ENCODE results near the gene NLRC5.

NLRC5 gene

GRCh38 chr16:57044931-57045693 lies 55.8 kb downstream of the NLRC5 start:
- H3K27ac ChIP-seq (ENCODE audit: extremely low read depth, low read depth, low read length) = no peak overlapping the region
- H3K36me3 ChIP-seq (ENCODE audit: control insufficient read depth in 2 of 2, insufficient read depth in 1 of 2, low read length in 2 of 2) = peaks cover 0 to 5% of the 10 kb centered on the region in 2 experiments; a peak in 1 of 3 replicates
- TF ChIP-seq ZNF366 (tag by site-specific recombination; conservative IDR thresholded peaks at IDR 0.05) = no peak
- TF ChIP-seq, protein P1, sequence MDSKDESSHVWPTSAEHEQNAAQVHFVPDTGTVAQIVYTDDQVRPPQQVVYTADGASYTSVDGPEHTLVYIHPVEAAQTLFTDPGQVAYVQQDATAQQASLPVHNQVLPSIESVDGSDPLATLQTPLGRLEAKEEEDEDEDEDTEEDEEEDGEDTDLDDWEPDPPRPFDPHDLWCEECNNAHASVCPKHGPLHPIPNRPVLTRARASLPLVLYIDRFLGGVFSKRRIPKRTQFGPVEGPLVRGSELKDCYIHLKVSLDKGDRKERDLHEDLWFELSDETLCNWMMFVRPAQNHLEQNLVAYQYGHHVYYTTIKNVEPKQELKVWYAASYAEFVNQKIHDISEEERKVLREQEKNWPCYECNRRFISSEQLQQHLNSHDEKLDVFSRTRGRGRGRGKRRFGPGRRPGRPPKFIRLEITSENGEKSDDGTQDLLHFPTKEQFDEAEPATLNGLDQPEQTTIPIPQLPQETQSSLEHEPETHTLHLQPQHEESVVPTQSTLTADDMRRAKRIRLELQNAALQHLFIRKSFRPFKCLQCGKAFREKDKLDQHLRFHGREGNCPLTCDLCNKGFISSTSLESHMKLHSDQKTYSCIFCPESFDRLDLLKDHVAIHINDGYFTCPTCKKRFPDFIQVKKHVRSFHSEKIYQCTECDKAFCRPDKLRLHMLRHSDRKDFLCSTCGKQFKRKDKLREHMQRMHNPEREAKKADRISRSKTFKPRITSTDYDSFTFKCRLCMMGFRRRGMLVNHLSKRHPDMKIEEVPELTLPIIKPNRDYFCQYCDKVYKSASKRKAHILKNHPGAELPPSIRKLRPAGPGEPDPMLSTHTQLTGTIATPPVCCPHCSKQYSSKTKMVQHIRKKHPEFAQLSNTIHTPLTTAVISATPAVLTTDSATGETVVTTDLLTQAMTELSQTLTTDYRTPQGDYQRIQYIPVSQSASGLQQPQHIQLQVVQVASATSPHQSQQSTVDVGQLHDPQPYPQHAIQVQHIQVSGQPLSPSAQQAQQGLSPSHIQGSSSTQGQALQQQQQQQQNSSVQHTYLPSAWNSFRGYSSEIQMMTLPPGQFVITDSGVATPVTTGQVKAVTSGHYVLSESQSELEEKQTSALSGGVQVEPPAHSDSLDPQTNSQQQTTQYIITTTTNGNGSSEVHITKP (tag by site-specific recombination; IDR thresholded peaks at IDR 0.05) = peak; percentile 84
- no peak for TF ChIP-seq ZNF600 (tag by site-specific recombination; IDR thresholded peaks at IDR 0.05)
- CTCF ChIA-PET = interaction anchor here (0.7 to 2.6 kb wide), 3 partner anchors 80 to 619 kb away, joined by 3 to 13 read pairs (median 3); no protein-coding TSS in a partner anchor
- H3K4me1 ChIP-seq (ENCODE audit: control insufficient read depth, insufficient read depth, low read length) = no peaks in the 10 kb centered on the region
- no peak overlapping the region for H3K4me3 ChIP-seq (ENCODE audit: low read depth, low read length)
- H3K9me3 ChIP-seq (ENCODE audit: control insufficient read depth, insufficient read depth, low read depth, low read length) = no peaks in the 10 kb centered on the region
- POLR2A ChIA-PET = no interaction called here

GRCh38 chr16:57045694-57046381 lies 56.5 kb downstream of the NLRC5 start:
- Histone ChIP-seq H3K9me3 (ENCODE audit: control insufficient read depth, insufficient read depth, low read depth, low read length) (no peaks in the 10 kb centered on the region), H3K27ac (ENCODE audit: extremely low read depth, low read depth, low read length) (no peak overlapping the region), H3K36me3 (ENCODE audit: control insufficient read depth in 2 of 2, insufficient read depth in 1 of 2, low read length in 2 of 2) (no peaks in the 10 kb centered on the region), H3K4me3 (ENCODE audit: low read depth, low read length) (no peak overlapping the region), H3K4me1 (ENCODE audit: control insufficient read depth, insufficient read depth, low read length) (no peaks in the 10 kb centered on the region)
- TF ChIP-seq REPIN1 (tag by site-specific recombination; IDR thresholded peaks at IDR 0.05; ENCODE audit: low read depth) (no peak), ZFP3 (tag by site-specific recombination; IDR thresholded peaks at IDR 0.05; ENCODE audit: low read depth) (no peak), ZNF777 (tag by site-specific recombination; IDR thresholded peaks at IDR 0.05; ENCODE audit: borderline replicate concordance) (no peak), ZNF692 (tag by site-specific recombination; IDR thresholded peaks at IDR 0.05) (peak; percentile 79), ZFP37 (tag by site-specific recombination; IDR thresholded peaks at IDR 0.05) (no peak), ZNF138 (tag by site-specific recombination; IDR thresholded peaks at IDR 0.05; ENCODE audit: borderline replicate concordance) (no peak), ZNF133 (tag by site-specific recombination; IDR thresholded peaks at IDR 0.05) (no peak)
- TF ChIP-seq, protein P2, sequence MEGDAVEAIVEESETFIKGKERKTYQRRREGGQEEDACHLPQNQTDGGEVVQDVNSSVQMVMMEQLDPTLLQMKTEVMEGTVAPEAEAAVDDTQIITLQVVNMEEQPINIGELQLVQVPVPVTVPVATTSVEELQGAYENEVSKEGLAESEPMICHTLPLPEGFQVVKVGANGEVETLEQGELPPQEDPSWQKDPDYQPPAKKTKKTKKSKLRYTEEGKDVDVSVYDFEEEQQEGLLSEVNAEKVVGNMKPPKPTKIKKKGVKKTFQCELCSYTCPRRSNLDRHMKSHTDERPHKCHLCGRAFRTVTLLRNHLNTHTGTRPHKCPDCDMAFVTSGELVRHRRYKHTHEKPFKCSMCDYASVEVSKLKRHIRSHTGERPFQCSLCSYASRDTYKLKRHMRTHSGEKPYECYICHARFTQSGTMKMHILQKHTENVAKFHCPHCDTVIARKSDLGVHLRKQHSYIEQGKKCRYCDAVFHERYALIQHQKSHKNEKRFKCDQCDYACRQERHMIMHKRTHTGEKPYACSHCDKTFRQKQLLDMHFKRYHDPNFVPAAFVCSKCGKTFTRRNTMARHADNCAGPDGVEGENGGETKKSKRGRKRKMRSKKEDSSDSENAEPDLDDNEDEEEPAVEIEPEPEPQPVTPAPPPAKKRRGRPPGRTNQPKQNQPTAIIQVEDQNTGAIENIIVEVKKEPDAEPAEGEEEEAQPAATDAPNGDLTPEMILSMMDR (tag by site-specific recombination; IDR thresholded peaks at IDR 0.05) = peak; percentile 24; the same call in 1 of the 2 replicates
- TF ChIP-seq, protein P3, sequence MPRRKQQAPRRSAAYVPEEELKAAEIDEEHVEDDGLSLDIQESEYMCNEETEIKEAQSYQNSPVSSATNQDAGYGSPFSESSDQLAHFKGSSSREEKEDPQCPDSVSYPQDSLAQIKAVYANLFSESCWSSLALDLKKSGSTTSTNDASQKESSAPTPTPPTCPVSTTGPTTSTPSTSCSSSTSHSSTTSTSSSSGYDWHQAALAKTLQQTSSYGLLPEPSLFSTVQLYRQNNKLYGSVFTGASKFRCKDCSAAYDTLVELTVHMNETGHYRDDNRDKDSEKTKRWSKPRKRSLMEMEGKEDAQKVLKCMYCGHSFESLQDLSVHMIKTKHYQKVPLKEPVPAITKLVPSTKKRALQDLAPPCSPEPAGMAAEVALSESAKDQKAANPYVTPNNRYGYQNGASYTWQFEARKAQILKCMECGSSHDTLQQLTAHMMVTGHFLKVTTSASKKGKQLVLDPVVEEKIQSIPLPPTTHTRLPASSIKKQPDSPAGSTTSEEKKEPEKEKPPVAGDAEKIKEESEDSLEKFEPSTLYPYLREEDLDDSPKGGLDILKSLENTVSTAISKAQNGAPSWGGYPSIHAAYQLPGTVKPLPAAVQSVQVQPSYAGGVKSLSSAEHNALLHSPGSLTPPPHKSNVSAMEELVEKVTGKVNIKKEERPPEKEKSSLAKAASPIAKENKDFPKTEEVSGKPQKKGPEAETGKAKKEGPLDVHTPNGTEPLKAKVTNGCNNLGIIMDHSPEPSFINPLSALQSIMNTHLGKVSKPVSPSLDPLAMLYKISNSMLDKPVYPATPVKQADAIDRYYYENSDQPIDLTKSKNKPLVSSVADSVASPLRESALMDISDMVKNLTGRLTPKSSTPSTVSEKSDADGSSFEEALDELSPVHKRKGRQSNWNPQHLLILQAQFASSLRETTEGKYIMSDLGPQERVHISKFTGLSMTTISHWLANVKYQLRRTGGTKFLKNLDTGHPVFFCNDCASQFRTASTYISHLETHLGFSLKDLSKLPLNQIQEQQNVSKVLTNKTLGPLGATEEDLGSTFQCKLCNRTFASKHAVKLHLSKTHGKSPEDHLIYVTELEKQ (tag by site-specific recombination; IDR thresholded peaks at IDR 0.05; ENCODE audit: borderline replicate concordance) = no peak
- CTCF ChIA-PET = interaction anchor here (0.7 to 2.6 kb wide), 6 partner anchors 11 to 421 kb away, joined by 3 to 13 read pairs (median 4); no protein-coding TSS in a partner anchor
- POLR2A ChIA-PET = no interaction called here
